DOHH2 (cell line): Measurements from ENCODE around the gene PDSS1.

ENCODE experiments used
- H3F3A ChIP-seq: fragments of 200-600 bp; sonication (generic), shearing (Covaris generic); 2 replicates; pipeline ENCODE4 v1.6.0; 2016; ENCODE audit warnings: antibody characterized with exemption, mild to moderate bottlenecking; ENCODE audit not compliant: control insufficient read depth, insufficient read depth
- H3K27ac ChIP-seq: fragments of 200-600 bp; sonication (generic); 2 replicates; pipeline ENCODE4 v1.5.1; 2014; ENCODE audit warnings: low read depth, mild to moderate bottlenecking, low read length, moderate library complexity
- H3K27me3 ChIP-seq: fragments of 200-600 bp; sonication (generic); 2 replicates; pipeline ENCODE4 v1.6.1; 2014; ENCODE audit warnings: mild to moderate bottlenecking, low read length, mixed read lengths; ENCODE audit not compliant: control insufficient read depth
- H3K36me3 ChIP-seq: fragments of 200-600 bp; sonication (generic); 2 replicates; pipeline ENCODE4 v1.6.1; 2014; ENCODE audit warnings: mild to moderate bottlenecking, low read length, moderate library complexity, mixed read lengths; ENCODE audit not compliant: control insufficient read depth
- H3K4me1 ChIP-seq: fragments of 200-600 bp; sonication (generic); 2 replicates; pipeline ENCODE4 v1.6.1; 2014; ENCODE audit warnings: mild to moderate bottlenecking, low read length, mixed read lengths; ENCODE audit not compliant: control insufficient read depth
- H3K4me2 ChIP-seq: fragments of 200-600 bp; sonication (generic); 2 replicates; pipeline ENCODE4 v1.6.0; 2014; ENCODE audit warnings: mild to moderate bottlenecking, low read length, moderate library complexity
- H3K4me3 ChIP-seq: fragments of 200-600 bp; sonication (generic); 2 replicates; pipeline ENCODE4 v1.5.1; 2014; ENCODE audit warnings: mild to moderate bottlenecking, low read length, mixed read lengths
- H3K79me2 ChIP-seq: fragments of 200-600 bp; sonication (generic); 2 replicates; pipeline ENCODE4 v1.6.1; 2014; ENCODE audit warnings: mild to moderate bottlenecking, low read length, mixed read lengths; ENCODE audit not compliant: control insufficient read depth
- H3K9me2 ChIP-seq: fragments of 200-600 bp; sonication (generic); replicated peaks from 2 replicates; pipeline ENCODE4 v1.6.1; 2014; ENCODE audit warnings: mild to moderate bottlenecking, low read length, mixed read lengths; ENCODE audit not compliant: control insufficient read depth
- H3K9me3 ChIP-seq: fragments of 200-600 bp; sonication (generic); 2 replicates; pipeline ENCODE4 v1.6.1; 2014; ENCODE audit warnings: antibody characterized with exemption, low read length, mixed read lengths; ENCODE audit not compliant: control insufficient read depth, insufficient read depth
- H4K20me1 ChIP-seq: fragments of 200-600 bp; sonication (generic); 2 replicates; pipeline ENCODE4 v1.6.0; 2014; ENCODE audit warnings: low read depth, mild to moderate bottlenecking, antibody characterized with exemption, low read length, moderate library complexity; ENCODE audit not compliant: control insufficient read depth, insufficient read depth
- CTCF ChIP-seq: fragments of 200-600 bp; sonication (generic); IDR thresholded peaks from one replicate; pipeline ENCODE4 v1.5.1; 2014; ENCODE audit warnings: antibody characterized with exemption, mild to moderate bottlenecking, low read depth, low read length; ENCODE audit not compliant: poor library complexity, severe bottlenecking
- EZH2phosphoT487 ChIP-seq: fragments of 200-600 bp; sonication (generic); IDR thresholded peaks from 2 replicates; pipeline ENCODE4 v1.6.1; 2017; ENCODE audit warnings: borderline replicate concordance, mild to moderate bottlenecking, antibody characterized with exemption, low read length, moderate library complexity, mixed read lengths

Gene PDSS1

GRCh38 chr10:26714415-26715136 lies 17.1 kb downstream of the PDSS1 start:
- Histone ChIP-seq H3K9me3 (no peaks in the 10 kb centered on the region), H3K9me2 (no peaks in the 10 kb centered on the region)

GRCh38 chr10:26715137-26715487 lies 17.6 kb downstream of the PDSS1 start:
- Histone ChIP-seq H3K4me3 (no peak overlapping the region), H3K9me3 (no peaks in the 10 kb centered on the region), H3K27me3 (no peaks in the 10 kb centered on the region), H3K79me2 (peaks cover 2% of the 10 kb centered on the region; the same call in 1 of the 2 replicates), H3K9me2 (no peaks in the 10 kb centered on the region), H3K4me1 (no peaks in the 10 kb centered on the region), H3K36me3 (peaks cover 63% of the 10 kb centered on the region), H3F3A (no peaks in the 10 kb centered on the region), H3K4me2 (no peak overlapping the region), H3K27ac (no peak overlapping the region), H4K20me1 (no peaks in the 10 kb centered on the region)
- TF ChIP-seq CTCF (no peak), EZH2phosphoT487 (no peak)

More at GRCh38 chr10:26714415-26715136, 17.1 kb downstream of the PDSS1 start:
- H3K27me3 ChIP-seq: no peaks in the 10 kb centered on the region
- no peaks in the 10 kb centered on the region for H4K20me1 ChIP-seq
- no peak overlapping the region for H3K4me3 ChIP-seq
- peaks cover 2% of the 10 kb centered on the region; the same call in 1 of the 2 replicates for H3K79me2 ChIP-seq
- no peaks in the 10 kb centered on the region for H3F3A ChIP-seq
- H3K36me3 ChIP-seq: peaks cover 60% of the 10 kb centered on the region
- no peaks in the 10 kb centered on the region for H3K4me1 ChIP-seq
- no peak overlapping the region for H3K27ac ChIP-seq
- no peak for TF ChIP-seq EZH2phosphoT487
- TF ChIP-seq CTCF: no peak
- H3K4me2 ChIP-seq: no peak overlapping the region

GRCh38 chr10:26717476-26717875 lies 20.0 kb downstream of the PDSS1 start:
- TF ChIP-seq CTCF (no peak), EZH2phosphoT487 (no peak)

More at GRCh38 chr10:26717476-26717875, 20.0 kb downstream of the PDSS1 start:
- Histone ChIP-seq H3K9me2 (no peaks in the 10 kb centered on the region), H3K4me1 (no peaks in the 10 kb centered on the region), H3F3A (peaks cover 5% of the 10 kb centered on the region; the same call in 1 of the 2 replicates), H3K27me3 (no peaks in the 10 kb centered on the region), H4K20me1 (no peaks in the 10 kb centered on the region), H3K4me3 (no peak overlapping the region), H3K79me2 (peaks cover 2% of the 10 kb centered on the region; the same call in 1 of the 2 replicates), H3K36me3 (peaks cover 68% of the 10 kb centered on the region), H3K4me2 (no peak overlapping the region), H3K27ac (no peak overlapping the region), H3K9me3 (no peaks in the 10 kb centered on the region)
